Sigmoid colon (tissue), 7 donors: ENCODE data around the gene ANKHD1. TPM values are rescaled to one million over a fixed set of nuclear protein-coding genes. Genes with fewer than 3 reads are reported as not detected.
"Not testable (repeated sequence)": the region's sequence is repeated elsewhere in the genome, so short reads cannot be mapped to it uniquely, and the experiment has no call there.

Experiments
- DNase-seq: peaks from one replicate; pipeline ENCODE4 v3.0.0-alpha.2; 2019
- H3K27ac ChIP-seq, 4 donors: fragments of 200-600 bp; sonication (generic); one replicate each; pipeline ENCODE4 v1.5.1; 2016 to 2019; ENCODE audit warnings: mild to moderate bottlenecking in 1 of 4
- H3K27me3 ChIP-seq, 3 donors: fragments of 200-600 bp; sonication (generic); one replicate each; pipeline ENCODE4 v1.5.1; 2019; ENCODE audit warnings: mild to moderate bottlenecking in 1 of 3
- H3K36me3 ChIP-seq, 4 donors: fragments of 200-600 bp; sonication (generic); one replicate each; pipeline ENCODE4 v1.5.1; 2016 to 2019
- H3K4me1 ChIP-seq, 4 donors: fragments of 200-600 bp; sonication (generic); one replicate each; pipeline ENCODE4 v1.5.1; 2017 to 2019
- H3K4me3 ChIP-seq, 4 donors: fragments of 200-600 bp; sonication (generic); one replicate each; pipeline ENCODE4 v1.5.1; 2017 to 2019; ENCODE audit warnings: mild to moderate bottlenecking in 2 of 4, moderate library complexity in 1 of 4
- H3K9me3 ChIP-seq, 4 donors: fragments of 200-600 bp in 3 of 4; sonication (generic) in 3 of 4; one replicate each; pipeline versions ENCODE4 v1.5.1 to v1.6.1; 2013 to 2019
- CTCF ChIP-seq, 4 experiments: fragments of 450-650 bp in 3 of 4; fragments of 200-600 bp in 1 of 4; IDR thresholded peaks; one replicate each; pipeline ENCODE4 v1.5.1; 2016 to 2019; ENCODE audit warnings: antibody characterized with exemption in 4 of 4, mild to moderate bottlenecking in 3 of 4, moderate library complexity in 2 of 4
- EP300 ChIP-seq, 4 donors: sonication (generic); formaldehyde crosslinking; IDR thresholded peaks; one replicate each; pipeline ENCODE4 v1.6.1; 2017; ENCODE audit warnings: antibody characterized with exemption in 4 of 4
- POLR2A ChIP-seq, 2 donors: fragments of 450-650 bp; IDR thresholded peaks; one replicate each; pipeline ENCODE4 v1.6.1; 2016; ENCODE audit warnings: antibody characterized with exemption in 2 of 2, mild to moderate bottlenecking in 2 of 2, moderate library complexity in 2 of 2
- POLR2AphosphoS5 ChIP-seq, 4 donors: sonication (generic); formaldehyde crosslinking; IDR thresholded peaks; one replicate each; pipeline ENCODE4 v1.6.1; 2017; ENCODE audit warnings: antibody characterized with exemption in 4 of 4
- WGBS, 2 donors: extraction: QIAGEN DNeasy Blood & Tissue Kit; methylation state at CpG; one replicate each; pipeline ENCODE4 v1.1.7; 2013; 5-methylcytosine and 5-hydroxymethylcytosine counted together
- intact Hi-C: fragments of 100-400 bp; cut with DNase I; formaldehyde crosslinking; loops from one replicate; pipeline ENCODE4 v1.15.1; 2023
- polyA plus RNA-seq, 3 donors: library from polyadenylated mRNA; stranded (reverse); fragments of 200-250 nt; gene quantifications; one replicate each; pipeline ENCODE4 v1.2.3, GENCODE V29; 2013
- total RNA-seq, 4 donors: library from RNA; depleted of rRNA; stranded (reverse); fragments of >200 nt; gene quantifications; one replicate each; pipeline ENCODE4 v1.1.0, GENCODE V29; 2016
- donor health status: healthy with polysubstance abuse.
- donor health status: Bipolar disorder and iron deficiency.
- donor health status: healthy.

ANKHD1 gene
- total and polyA plus RNA-seq, 7 donors: 25.8 to 109 (median 93.5) TPM

- Histone ChIP-seq H3K36me3 (no peaks in the 10 kb centered on the region), H3K4me1 (peaks cover 0 to 25% (median 10%) of the 10 kb centered on the region in 4 donors), H3K27me3 (no peaks in the 10 kb centered on the region), H3K27ac (no peak overlapping the region), H3K9me3 (no peaks in the 10 kb centered on the region), H3K4me3 (no peak overlapping the region)
- DNase-seq: no peak
- WGBS, 2 donors: 97 to 99% methylated on average over 2 of the region's 2 CpGs
- no peak for TF ChIP-seq POLR2AphosphoS5 (IDR thresholded peaks at IDR 0.05)
- intact Hi-C loops: no loop called here
Measured at GRCh38 chr5:140417235-140417634, 15.6 kb downstream of the ANKHD1 start.

DNA sequence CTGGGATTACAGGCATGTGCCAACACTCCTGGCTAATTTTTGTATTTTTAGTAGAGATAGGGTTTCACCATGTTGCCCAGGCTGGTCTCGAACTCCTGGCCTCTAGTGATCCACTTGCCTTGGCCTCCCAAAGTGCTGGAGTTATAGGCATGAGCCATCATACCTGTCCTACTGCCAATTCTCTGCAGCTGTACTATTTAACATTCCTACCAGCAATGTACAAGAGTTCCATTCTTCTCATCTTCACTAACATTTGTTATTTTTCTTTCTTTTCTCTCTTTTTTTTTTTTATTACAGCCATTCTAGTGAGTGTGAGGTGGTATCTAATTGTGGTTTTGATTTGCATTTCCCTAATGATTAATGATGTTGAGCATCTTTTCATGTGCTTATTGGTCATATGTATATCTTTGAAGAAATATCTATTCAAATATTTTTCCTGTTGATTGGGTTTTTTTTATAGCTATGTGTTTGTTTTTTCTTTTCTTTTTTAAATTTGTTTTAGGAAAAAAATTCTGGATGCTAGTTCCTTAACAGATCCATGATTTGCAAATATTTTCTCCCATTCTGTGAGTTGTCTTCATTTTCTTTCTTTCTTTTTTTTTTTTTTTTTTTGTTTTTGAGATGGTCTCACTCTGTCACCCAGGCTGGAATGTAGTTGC, 17.4 kb downstream of the ANKHD1 start:
- Histone ChIP-seq H3K4me1 (peaks cover 0 to 20% (median 8%) of the 10 kb centered on the region in 4 donors), H3K27ac (no peak overlapping the region), H3K27me3 (no peaks in the 10 kb centered on the region), H3K9me3 (no peaks in the 10 kb centered on the region), H3K36me3 (no peaks in the 10 kb centered on the region), H3K4me3 (no peak overlapping the region)
- TF ChIP-seq POLR2A (IDR thresholded peaks at IDR 0.05): no peak
- TF ChIP-seq EP300 (IDR thresholded peaks at IDR 0.05): no peak
- TF ChIP-seq POLR2AphosphoS5 (IDR thresholded peaks at IDR 0.05): no peak
- TF ChIP-seq CTCF (IDR thresholded peaks at IDR 0.05): no peak
- intact Hi-C loops: no loop called here
- no peak for DNase-seq
- 94 to 95% methylated on average over 1 of the region's 1 CpG for WGBS, 2 donors

- no peaks in the 10 kb centered on the region for H3K36me3 ChIP-seq
- WGBS, 2 donors: 94 to 98% methylated on average over 4 of the region's 4 CpGs
- H3K4me3 ChIP-seq: no peak overlapping the region
- peaks cover 0 to 22% (median 8%) of the 10 kb centered on the region in 4 donors for H3K4me1 ChIP-seq
- TF ChIP-seq POLR2AphosphoS5 (IDR thresholded peaks at IDR 0.05) (no peak), POLR2A (IDR thresholded peaks at IDR 0.05) (no peak), EP300 (IDR thresholded peaks at IDR 0.05) (no peak)
- H3K27me3 ChIP-seq: no peaks in the 10 kb centered on the region
- no peaks in the 10 kb centered on the region for H3K9me3 ChIP-seq
- no peak overlapping the region for H3K27ac ChIP-seq
- DNase-seq: no peak
- intact Hi-C loops: no loop called here
Measured at GRCh38 chr5:140420226-140420570, 18.6 kb downstream of the ANKHD1 start.

DNA sequence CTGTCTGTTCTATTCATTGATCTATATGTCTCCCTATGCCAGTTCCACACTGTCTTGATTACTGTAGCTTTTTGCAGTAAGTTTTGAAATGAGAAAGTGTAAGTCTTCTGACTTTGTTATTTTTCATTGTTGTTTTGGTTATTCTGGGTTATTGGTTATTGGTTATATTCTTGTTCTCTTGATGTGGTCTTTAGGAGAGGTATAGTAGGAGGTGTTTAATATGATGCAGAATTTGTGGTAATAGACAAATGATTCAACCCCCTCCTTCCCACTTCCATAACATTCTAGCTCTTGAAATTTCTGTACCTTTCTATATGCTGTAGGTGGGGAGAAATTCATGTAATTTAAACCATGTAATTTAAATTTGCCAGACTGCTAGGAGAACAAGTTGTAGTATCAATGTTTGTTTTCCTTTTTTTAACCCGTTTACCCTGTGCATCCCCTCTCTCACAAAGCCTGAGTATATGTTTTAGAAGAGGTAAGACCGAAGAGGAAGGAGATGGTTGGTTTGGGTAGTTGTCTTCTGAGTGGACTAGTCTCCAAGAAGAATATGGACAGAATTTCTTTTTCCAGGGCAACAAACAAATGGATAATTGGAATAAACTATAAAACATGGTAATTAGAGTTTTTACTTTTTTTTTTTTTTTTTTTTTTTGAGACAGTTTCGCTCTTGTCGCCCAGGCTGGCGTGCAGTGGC, 19.2 kb downstream of the ANKHD1 start:
- intact Hi-C loops: no loop called here
- Histone ChIP-seq H3K9me3 (no peaks in the 10 kb centered on the region), H3K4me1 (peaks cover 0 to 22% (median 9%) of the 10 kb centered on the region in 4 donors), H3K36me3 (no peaks in the 10 kb centered on the region), H3K27ac (no peak overlapping the region), H3K27me3 (no peaks in the 10 kb centered on the region), H3K4me3 (no peak overlapping the region)
- 89 to 91% methylated on average over 5 of the region's 5 CpGs for WGBS, 2 donors
- TF ChIP-seq CTCF (IDR thresholded peaks at IDR 0.05): no peak
- no peak for TF ChIP-seq POLR2AphosphoS5 (IDR thresholded peaks at IDR 0.05)
- no peak for TF ChIP-seq EP300 (IDR thresholded peaks at IDR 0.05)
- no peak for TF ChIP-seq POLR2A (IDR thresholded peaks at IDR 0.05)
- no peak for DNase-seq

GRCh38 chr5:140421375-140421774, 19.7 kb downstream of the ANKHD1 start:
- H3K36me3 ChIP-seq, H3K27me3 ChIP-seq, DNase-seq, H3K4me3 ChIP-seq, H3K27ac ChIP-seq, intact Hi-C loops, H3K9me3 ChIP-seq: not testable (repeated sequence)
- 91% methylated on average over 7 of the region's 7 CpGs for WGBS, 2 donors
- H3K4me1 ChIP-seq: peaks cover 0 to 22% (median 9%) of the 10 kb centered on the region in 4 donors

DNA sequence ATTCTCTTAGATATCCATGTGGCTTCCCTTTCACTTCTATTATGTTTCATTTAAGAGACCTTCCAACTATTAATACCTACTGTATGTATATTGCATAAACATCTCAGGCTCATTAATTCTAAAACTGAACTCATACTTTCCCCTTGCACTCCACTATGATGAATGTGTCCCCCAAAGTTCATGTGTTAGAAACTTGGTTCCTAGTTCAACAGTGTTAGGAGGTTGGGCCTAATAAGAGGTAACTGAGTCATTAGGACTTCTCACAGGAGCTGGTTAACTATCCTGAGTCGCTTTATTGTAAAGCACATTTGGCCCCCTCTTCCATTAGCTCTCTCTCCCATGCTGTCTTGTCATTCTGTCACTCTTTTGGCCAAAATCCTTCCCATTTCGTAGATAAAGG, 22.0 kb downstream of the ANKHD1 start:
- Histone ChIP-seq H3K4me3 (no peak overlapping the region), H3K36me3 (no peaks in the 10 kb centered on the region), H3K27me3 (no peaks in the 10 kb centered on the region), H3K27ac (no peak overlapping the region), H3K9me3 (no peaks in the 10 kb centered on the region), H3K4me1 (peaks cover 0 to 22% (median 9%) of the 10 kb centered on the region in 4 donors)
- TF ChIP-seq POLR2AphosphoS5 (IDR thresholded peaks at IDR 0.05) (no peak), CTCF (IDR thresholded peaks at IDR 0.05) (no peak), POLR2A (IDR thresholded peaks at IDR 0.05) (no peak), EP300 (IDR thresholded peaks at IDR 0.05) (no peak)
- 94 to 99% methylated on average over 2 of the region's 2 CpGs for WGBS, 2 donors
- no peak for DNase-seq
- intact Hi-C loops: no loop called here
